ENCODE results near the gene SLC35G6. TPM values are rescaled to one million over a fixed set of nuclear protein-coding genes. Genes with fewer than 3 reads are reported as not detected.

Gene SLC35G6
- total and polyA plus RNA-seq, 2 of the 13 experiments (the other 11 are each of a cell fraction or from before 2014, with no cell fraction given): 0.07 TPM; not detected in 1

DNA sequence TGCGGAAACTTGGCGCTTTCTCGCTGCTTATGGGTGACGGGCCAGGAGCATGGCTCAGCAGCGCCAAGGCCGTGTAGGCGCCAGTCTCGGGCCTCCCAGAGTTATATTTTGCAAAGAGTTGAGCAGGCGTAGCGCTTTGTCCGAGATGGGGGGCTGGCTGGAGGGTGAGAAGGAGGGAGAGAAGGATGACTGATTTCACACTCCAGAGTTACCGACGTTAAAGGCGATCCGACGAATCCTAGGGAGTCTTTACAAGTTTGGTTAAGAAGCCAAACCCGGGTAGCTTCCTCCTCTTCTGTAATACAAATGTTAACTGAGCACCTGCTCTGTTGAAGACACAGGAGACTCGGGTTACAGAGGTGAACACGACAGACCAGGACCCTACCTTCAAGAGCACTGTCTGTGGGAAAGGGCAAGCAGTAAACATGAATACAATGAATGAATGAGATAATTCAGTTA, 3.7 kb downstream of the SLC35G6 start (continued):
- no peak for TF ChIP-seq GABPA (IDR thresholded peaks at IDR 0.05; ENCODE audit: low read depth, low read length)
- TF ChIP-seq GABPA (CRISPR knock-in tag; IDR thresholded peaks at IDR 0.05; ENCODE audit: low read depth): peak; percentile 49
- TF ChIP-seq SRF (IDR thresholded peaks at IDR 0.05; ENCODE audit: low read depth, low read length): no peak
- TF ChIP-seq FOXC1 (CRISPR knock-in tag; IDR thresholded peaks at IDR 0.05; ENCODE audit: borderline replicate concordance): 0 out of 2 replicates have a peak, but pooled peaks have one; percentile 12
- no peak for TF ChIP-seq HNF1A (IDR thresholded peaks at IDR 0.05; ENCODE audit: low read depth)
- peak; percentile 26; the same call in 1 of the 2 replicates for TF ChIP-seq HNF1A (CRISPR knock-in tag; IDR thresholded peaks at IDR 0.05; ENCODE audit: borderline replicate concordance)
- TF ChIP-seq ZBTB7B (CRISPR knock-in tag; IDR thresholded peaks at IDR 0.05): no peak
- TF ChIP-seq ZNF142 (CRISPR knock-in tag; IDR thresholded peaks at IDR 0.05): no peak

All from HepG2 (cell line).